KMS-11 (cell line): Measurements from ENCODE around the gene MEGF8.

Experiments
- H2AFZ ChIP-seq: fragments of 200-600 bp; sonication (generic); 2 replicates; pipeline ENCODE4 v1.6.1; 2016; ENCODE audit warnings: antibody characterized with exemption, mixed run types, low read depth
- H3K27ac ChIP-seq: fragments of 200-600 bp; sonication (generic); 2 replicates; pipeline ENCODE4 v1.6.1; 2016; ENCODE audit warnings: mild to moderate bottlenecking, mixed run types
- H3K27me3 ChIP-seq: fragments of 200-600 bp; sonication (generic); 2 replicates; pipeline ENCODE4 v1.6.1; 2017; ENCODE audit warnings: mild to moderate bottlenecking, low read depth, mixed run types, moderate library complexity; ENCODE audit not compliant: insufficient read depth
- H3K36me3 ChIP-seq: fragments of 200-600 bp; sonication (generic); 2 replicates; pipeline ENCODE4 v1.6.1; 2017; ENCODE audit warnings: mild to moderate bottlenecking, mixed run types; ENCODE audit not compliant: insufficient read depth
- H3K4me1 ChIP-seq: fragments of 200-600 bp; sonication (generic); 2 replicates; pipeline ENCODE4 v1.6.1; 2016; ENCODE audit warnings: mild to moderate bottlenecking, low read depth, mixed run types; ENCODE audit not compliant: poor library complexity, severe bottlenecking
- H3K4me2 ChIP-seq: fragments of 200-600 bp; sonication (generic); 2 replicates; pipeline ENCODE4 v1.7.0; 2016; ENCODE audit warnings: mild to moderate bottlenecking, mixed run types
- H3K4me3 ChIP-seq: fragments of 200-600 bp; sonication (generic); IDR thresholded peaks from 2 replicates; pipeline ENCODE4 v1.6.1; 2017; ENCODE audit warnings: low read depth, low read length, mixed read lengths; ENCODE audit not compliant: insufficient read depth
- H3K79me2 ChIP-seq: fragments of 200-600 bp; sonication (generic); 2 replicates; pipeline ENCODE4 v1.6.1; 2016; ENCODE audit warnings: low read depth, mixed run types; ENCODE audit not compliant: insufficient read depth
- H3K9ac ChIP-seq: fragments of 200-600 bp; sonication (generic); 2 replicates; pipeline ENCODE4 v1.6.1; 2016; ENCODE audit warnings: mild to moderate bottlenecking, mixed run types
- H4K20me1 ChIP-seq: fragments of 200-600 bp; sonication (generic); 2 replicates; pipeline ENCODE4 v1.6.1; 2016; ENCODE audit warnings: mild to moderate bottlenecking, mixed run types; ENCODE audit not compliant: insufficient read depth
- TF ChIP-seq, protein P1 (sequence below): fragments of 200-600 bp; sonication (generic); conservative IDR thresholded peaks from 2 replicates; pipeline ENCODE4 v1.6.1; 2017; ENCODE audit warnings: low read depth, mild to moderate bottlenecking, antibody characterized with exemption, low read length, moderate library complexity, mixed read lengths

MEGF8 gene

DNA sequence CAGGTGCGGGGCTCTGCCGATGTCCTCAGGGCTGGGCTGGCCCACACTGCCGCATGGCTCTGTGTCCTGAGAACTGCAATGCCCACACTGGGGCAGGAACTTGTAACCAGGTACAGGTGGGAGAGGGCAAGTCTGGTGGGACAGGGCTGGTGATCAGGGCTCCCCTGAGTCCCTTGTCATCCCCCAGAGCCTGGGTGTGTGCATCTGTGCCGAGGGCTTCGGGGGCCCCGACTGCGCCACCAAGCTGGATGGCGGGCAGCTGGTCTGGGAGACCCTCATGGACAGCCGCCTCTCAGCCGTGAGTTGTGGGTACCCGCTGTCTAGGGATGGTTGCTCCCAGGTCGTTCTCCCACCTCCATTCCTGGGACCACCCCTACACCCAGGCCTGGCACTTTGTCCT is 30.5 kb downstream of the MEGF8 start:
- H3K27ac ChIP-seq, result no peak overlapping the region
- no peaks in the 10 kb centered on the region for H3K27me3 ChIP-seq
- H3K9ac ChIP-seq, result no peak overlapping the region
- no peaks in the 10 kb centered on the region for H3K36me3 ChIP-seq
- H3K4me2 ChIP-seq, result no peak overlapping the region
- H3K79me2 ChIP-seq, result no peaks in the 10 kb centered on the region
- H2AFZ ChIP-seq, result no peak overlapping the region
- H3K4me1 ChIP-seq, result no peaks in the 10 kb centered on the region
- TF ChIP-seq, protein P1, sequence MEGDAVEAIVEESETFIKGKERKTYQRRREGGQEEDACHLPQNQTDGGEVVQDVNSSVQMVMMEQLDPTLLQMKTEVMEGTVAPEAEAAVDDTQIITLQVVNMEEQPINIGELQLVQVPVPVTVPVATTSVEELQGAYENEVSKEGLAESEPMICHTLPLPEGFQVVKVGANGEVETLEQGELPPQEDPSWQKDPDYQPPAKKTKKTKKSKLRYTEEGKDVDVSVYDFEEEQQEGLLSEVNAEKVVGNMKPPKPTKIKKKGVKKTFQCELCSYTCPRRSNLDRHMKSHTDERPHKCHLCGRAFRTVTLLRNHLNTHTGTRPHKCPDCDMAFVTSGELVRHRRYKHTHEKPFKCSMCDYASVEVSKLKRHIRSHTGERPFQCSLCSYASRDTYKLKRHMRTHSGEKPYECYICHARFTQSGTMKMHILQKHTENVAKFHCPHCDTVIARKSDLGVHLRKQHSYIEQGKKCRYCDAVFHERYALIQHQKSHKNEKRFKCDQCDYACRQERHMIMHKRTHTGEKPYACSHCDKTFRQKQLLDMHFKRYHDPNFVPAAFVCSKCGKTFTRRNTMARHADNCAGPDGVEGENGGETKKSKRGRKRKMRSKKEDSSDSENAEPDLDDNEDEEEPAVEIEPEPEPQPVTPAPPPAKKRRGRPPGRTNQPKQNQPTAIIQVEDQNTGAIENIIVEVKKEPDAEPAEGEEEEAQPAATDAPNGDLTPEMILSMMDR, result no peak
- no peak overlapping the region for H3K4me3 ChIP-seq
- H4K20me1 ChIP-seq, result no peaks in the 10 kb centered on the region

DNA sequence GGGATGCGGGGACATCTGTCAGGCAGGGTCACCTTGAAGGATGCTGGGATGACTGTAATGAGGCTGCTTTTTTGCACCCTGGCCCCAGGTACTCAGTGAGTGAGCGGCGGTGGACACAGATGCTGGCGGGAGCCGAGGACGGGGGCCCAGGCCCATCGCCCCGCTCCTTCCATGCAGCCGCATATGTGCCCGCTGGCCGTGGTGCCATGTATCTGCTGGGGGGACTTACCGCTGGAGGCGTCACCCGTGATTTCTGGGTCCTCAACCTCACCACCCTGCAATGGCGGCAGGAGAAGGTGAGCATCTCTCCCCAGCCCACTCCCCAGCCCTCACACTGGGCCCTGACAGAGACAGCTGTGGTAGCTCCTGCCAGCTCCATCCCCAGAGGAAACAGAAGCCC is 31.3 kb downstream of the MEGF8 start:
- H3K27ac ChIP-seq, result no peak overlapping the region
- no peak overlapping the region for H3K9ac ChIP-seq
- no peak overlapping the region for H3K4me2 ChIP-seq
- H3K79me2 ChIP-seq, result no peaks in the 10 kb centered on the region
- no peaks in the 10 kb centered on the region for H3K36me3 ChIP-seq
- no peak overlapping the region for H3K4me3 ChIP-seq
- no peaks in the 10 kb centered on the region for H3K27me3 ChIP-seq
- TF ChIP-seq, protein P1, result no peak
- no peaks in the 10 kb centered on the region for H4K20me1 ChIP-seq
- H2AFZ ChIP-seq, result no peak overlapping the region
- no peaks in the 10 kb centered on the region for H3K4me1 ChIP-seq

DNA sequence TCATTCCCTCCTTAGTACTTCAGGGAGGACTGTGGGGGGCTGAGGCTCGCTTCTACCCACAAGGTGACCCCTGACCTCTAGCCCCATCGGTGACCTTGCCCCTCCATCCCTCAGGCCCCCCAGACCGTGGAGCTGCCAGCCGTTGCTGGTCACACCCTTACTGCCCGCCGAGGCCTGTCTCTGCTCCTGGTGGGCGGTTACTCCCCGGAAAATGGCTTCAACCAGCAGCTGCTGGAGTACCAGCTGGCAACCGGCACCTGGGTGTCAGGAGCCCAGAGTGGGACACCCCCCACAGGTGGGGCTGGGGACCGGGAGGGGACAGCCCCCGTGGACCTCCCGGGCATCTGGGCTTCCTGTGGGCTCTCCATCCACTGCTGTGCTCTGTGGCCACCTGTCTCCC is 31.9 kb downstream of the MEGF8 start:
- Histone ChIP-seq H3K4me1 (no peaks in the 10 kb centered on the region), H3K79me2 (no peaks in the 10 kb centered on the region), H3K36me3 (no peaks in the 10 kb centered on the region), H2AFZ (no peak overlapping the region), H3K27me3 (no peaks in the 10 kb centered on the region), H3K4me3 (no peak overlapping the region), H4K20me1 (no peaks in the 10 kb centered on the region), H3K4me2 (no peak overlapping the region), H3K9ac (no peak overlapping the region), H3K27ac (no peak overlapping the region)
- TF ChIP-seq, protein P1, result no peak

DNA sequence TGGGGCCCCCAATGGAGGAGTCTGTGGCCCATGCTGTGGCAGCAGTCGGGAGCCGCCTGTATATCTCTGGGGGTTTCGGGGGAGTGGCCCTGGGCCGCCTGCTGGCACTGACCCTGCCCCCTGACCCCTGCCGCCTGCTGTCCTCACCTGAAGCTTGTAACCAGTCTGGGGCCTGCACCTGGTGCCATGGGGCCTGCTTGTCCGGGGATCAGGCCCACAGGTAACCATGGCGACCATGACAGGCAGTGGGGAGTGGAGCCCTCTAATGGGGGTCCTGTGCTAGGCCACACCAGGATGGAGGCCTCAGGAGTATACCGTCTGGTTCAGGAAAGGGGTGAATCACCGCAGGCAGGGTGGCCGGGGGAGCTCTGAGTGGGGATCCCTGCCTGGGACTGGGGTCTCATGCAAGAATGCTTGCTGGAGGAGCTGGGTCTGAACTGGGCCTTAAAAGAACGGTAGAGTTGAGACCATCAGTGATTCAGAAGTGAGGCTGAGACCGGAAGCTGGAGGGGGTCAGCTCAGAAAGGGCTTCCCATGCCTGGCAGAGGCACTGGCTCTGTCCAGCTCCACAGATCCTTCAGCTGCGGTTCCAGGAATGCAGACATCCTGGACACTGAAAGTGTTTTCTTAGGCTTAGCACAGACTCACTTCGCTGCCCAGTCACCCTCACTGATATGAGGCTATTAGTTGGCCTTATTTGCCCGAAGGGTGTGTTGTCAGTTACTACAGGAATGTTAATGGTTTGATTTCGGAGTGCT is 35.5 kb downstream of the MEGF8 start:
- no peak overlapping the region for H2AFZ ChIP-seq
- TF ChIP-seq, protein P1, result no peak
- no peaks in the 10 kb centered on the region for H4K20me1 ChIP-seq
- H3K27ac ChIP-seq, result no peak overlapping the region
- H3K27me3 ChIP-seq, result no peaks in the 10 kb centered on the region
- H3K36me3 ChIP-seq, result no peaks in the 10 kb centered on the region
- H3K4me1 ChIP-seq, result no peaks in the 10 kb centered on the region
- H3K4me3 ChIP-seq, result no peak overlapping the region
- H3K4me2 ChIP-seq, result no peak overlapping the region
- no peak overlapping the region for H3K9ac ChIP-seq
- no peaks in the 10 kb centered on the region for H3K79me2 ChIP-seq
